ENCODE results near the gene TTC29. TPM values are rescaled to one million over a fixed set of nuclear protein-coding genes. Genes with fewer than 3 reads are reported as not detected.
"Not testable (repeated sequence)": the region's sequence is repeated elsewhere in the genome, so short reads cannot be mapped to it uniquely, and the experiment has no call there.

TTC29 gene
- total RNA-seq, 1 donor from 2014 or later: not detected

DNA sequence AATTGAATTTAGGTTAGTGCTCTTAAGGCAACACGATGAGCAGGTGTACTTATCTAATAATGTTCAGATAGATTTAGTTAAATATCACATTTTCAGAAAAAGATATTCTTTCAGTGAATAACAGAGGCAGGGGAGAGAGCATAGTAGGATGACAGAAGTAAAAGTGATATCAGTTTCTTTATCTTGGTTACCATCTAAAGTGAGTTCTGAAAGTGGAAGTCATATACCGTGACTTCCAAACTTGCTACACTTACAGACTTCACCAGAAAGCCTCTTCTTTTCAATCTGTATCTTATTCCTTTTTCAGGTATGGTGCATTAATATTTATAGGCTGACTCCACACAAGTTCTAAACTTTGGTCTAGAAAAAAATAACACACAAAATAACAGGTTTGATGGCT is 182.1 kb downstream of the TTC29 start:
- no peak for DNase-seq
- Histone ChIP-seq H3K4me3 (no peak overlapping the region), H3K4me1 (no peaks in the 10 kb centered on the region), H3K27me3 (no peaks in the 10 kb centered on the region), H3K36me3 (no peaks in the 10 kb centered on the region), H3K9me3 (no peaks in the 10 kb centered on the region), H3K27ac (no peak overlapping the region)
- TF ChIP-seq, protein P1, sequence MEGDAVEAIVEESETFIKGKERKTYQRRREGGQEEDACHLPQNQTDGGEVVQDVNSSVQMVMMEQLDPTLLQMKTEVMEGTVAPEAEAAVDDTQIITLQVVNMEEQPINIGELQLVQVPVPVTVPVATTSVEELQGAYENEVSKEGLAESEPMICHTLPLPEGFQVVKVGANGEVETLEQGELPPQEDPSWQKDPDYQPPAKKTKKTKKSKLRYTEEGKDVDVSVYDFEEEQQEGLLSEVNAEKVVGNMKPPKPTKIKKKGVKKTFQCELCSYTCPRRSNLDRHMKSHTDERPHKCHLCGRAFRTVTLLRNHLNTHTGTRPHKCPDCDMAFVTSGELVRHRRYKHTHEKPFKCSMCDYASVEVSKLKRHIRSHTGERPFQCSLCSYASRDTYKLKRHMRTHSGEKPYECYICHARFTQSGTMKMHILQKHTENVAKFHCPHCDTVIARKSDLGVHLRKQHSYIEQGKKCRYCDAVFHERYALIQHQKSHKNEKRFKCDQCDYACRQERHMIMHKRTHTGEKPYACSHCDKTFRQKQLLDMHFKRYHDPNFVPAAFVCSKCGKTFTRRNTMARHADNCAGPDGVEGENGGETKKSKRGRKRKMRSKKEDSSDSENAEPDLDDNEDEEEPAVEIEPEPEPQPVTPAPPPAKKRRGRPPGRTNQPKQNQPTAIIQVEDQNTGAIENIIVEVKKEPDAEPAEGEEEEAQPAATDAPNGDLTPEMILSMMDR (IDR thresholded peaks at IDR 0.05): no peak
- intact Hi-C loops (cut with DNase I): no loop called here
- ATAC-seq: no peak

DNA sequence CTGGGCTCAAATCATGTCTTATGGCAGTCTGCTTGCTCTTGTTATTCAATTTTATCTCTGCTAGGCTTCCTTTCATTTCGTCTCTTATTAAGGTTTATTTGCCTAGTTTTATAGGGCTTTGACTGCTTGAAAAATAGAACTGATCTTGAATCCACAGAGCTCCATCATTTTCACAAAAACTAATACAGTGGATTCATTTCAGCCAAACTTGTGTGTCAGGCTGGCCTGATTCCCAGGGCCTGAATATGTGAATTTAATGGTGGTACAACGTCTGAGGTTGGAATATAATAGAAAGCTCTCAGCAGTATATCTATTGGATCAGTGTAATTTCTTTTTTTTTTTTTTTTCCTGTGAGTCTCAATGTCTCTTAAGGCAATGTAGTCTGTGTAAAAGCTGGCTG is 183.6 kb downstream of the TTC29 start:
- Histone ChIP-seq H3K4me1 (no peaks in the 10 kb centered on the region), H3K4me3 (no peak overlapping the region), H3K36me3 (no peaks in the 10 kb centered on the region), H3K27ac (no peak overlapping the region), H3K27me3 (no peaks in the 10 kb centered on the region), H3K9me3 (no peaks in the 10 kb centered on the region)
- ATAC-seq: no peak
- intact Hi-C loops (cut with DNase I): no loop called here
- TF ChIP-seq, protein P1 (IDR thresholded peaks at IDR 0.05): no peak
- no peak for DNase-seq

DNA sequence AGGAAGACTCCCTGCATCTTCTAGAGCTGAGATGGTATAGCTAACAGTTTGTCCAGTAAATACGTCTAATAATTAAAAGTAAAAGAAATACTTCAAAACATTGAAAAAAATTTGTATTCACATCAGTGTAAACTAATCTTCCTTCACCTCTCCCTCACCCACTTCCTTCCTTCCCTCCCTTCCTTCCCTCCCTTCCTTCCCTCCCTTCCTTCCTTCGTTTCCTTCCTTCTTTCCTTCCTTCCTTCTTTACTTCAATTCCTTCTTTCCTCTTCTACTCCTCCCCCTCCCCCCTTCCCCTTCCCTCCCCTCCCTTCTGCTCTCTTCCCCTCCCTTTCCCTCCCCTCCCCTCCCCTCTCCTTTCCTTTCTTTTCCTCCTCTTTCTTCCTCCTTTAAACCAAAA is 203.2 kb downstream of the TTC29 start:
- no peaks in the 10 kb centered on the region for H3K9me3 ChIP-seq
- TF ChIP-seq, protein P1 (IDR thresholded peaks at IDR 0.05): no peak
- no peaks in the 10 kb centered on the region for H3K4me1 ChIP-seq
- H3K27me3 ChIP-seq: no peaks in the 10 kb centered on the region
- H3K36me3 ChIP-seq: no peaks in the 10 kb centered on the region
- intact Hi-C loops (cut with DNase I): no loop called here
- DNase-seq: no peak
- H3K27ac ChIP-seq: no peak overlapping the region
- ATAC-seq: no peak
- no peak overlapping the region for H3K4me3 ChIP-seq

DNA sequence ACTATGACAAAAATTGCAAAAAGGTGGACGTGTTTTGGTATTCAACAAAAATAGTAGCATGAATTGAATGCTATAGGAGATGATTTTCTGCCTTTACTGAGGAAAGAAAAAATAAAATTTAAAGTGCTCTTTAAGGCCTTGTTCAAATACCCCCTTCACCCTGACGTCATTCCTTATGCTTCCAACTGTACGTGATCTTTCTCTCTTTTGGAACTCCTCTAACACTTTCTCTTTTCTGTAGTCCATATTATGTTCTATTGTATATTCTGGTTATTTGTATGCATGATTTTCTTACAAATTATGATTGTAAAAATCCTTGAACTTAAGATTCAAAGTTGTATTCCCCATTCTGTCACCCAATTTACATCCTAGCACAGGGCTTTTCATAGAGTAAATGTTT is 206.5 kb downstream of the TTC29 start:
- no peak for DNase-seq
- H3K9me3 ChIP-seq: no peaks in the 10 kb centered on the region
- intact Hi-C loops (cut with DNase I): no loop called here
- no peaks in the 10 kb centered on the region for H3K27me3 ChIP-seq
- H3K4me1 ChIP-seq: no peaks in the 10 kb centered on the region
- no peak for ATAC-seq
- H3K27ac ChIP-seq: no peak overlapping the region
- TF ChIP-seq, protein P1 (IDR thresholded peaks at IDR 0.05): no peak
- no peak overlapping the region for H3K4me3 ChIP-seq
- H3K36me3 ChIP-seq: no peaks in the 10 kb centered on the region

DNA sequence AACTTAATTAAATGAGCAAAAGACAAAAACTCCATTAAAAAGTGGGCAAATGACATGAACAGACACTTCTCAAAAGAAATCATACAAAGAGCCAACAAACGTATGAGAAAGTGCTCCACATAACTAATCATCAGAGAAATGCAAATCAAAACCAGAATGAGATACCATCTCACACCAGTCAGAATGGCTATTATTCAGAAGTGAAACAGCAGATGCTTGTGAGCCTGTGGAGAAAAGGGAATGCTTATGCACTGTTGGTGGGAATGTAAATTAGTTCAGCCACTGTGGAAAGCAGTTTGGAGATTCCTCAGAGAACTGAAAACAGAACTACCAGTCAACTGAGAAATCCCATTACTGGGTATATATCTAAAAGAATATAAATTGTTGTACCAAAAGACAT is 222.1 kb downstream of the TTC29 start:
- H3K9me3 ChIP-seq; intact Hi-C loops (cut with DNase I); H3K36me3 ChIP-seq; H3K4me3 ChIP-seq; H3K27ac ChIP-seq; H3K27me3 ChIP-seq; DNase-seq; H3K4me1 ChIP-seq; ATAC-seq: not testable (repeated sequence)

DNA sequence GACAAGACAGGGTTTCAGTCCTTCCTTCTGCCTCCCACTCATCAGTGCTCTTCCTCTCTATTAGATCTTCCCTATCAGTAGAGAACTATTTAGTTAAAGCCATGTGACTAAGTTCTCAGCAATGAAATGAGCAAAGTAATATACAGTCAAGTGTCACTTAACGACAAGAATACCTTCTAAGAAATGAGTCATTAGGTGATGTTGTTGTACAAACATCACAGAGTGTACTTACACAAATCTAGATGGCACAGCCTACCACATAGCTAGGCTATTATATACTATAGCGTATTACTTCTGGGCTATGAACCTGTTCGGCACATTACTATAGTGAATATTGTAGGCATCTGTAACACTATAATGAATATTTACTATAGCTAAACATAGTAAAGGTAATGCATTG is 235.7 kb downstream of the TTC29 start:
- H3K4me1 ChIP-seq: no peaks in the 10 kb centered on the region

More for the DNA sequence above, 235.7 kb downstream of the TTC29 start:
- no peak for DNase-seq
- Histone ChIP-seq H3K36me3 (no peaks in the 10 kb centered on the region), H3K27ac (no peak overlapping the region), H3K9me3 (no peaks in the 10 kb centered on the region), H3K4me3 (no peak overlapping the region), H3K27me3 (no peaks in the 10 kb centered on the region)
- ATAC-seq: peak; percentile 81
- intact Hi-C loops (cut with DNase I): no loop called here
- TF ChIP-seq, protein P1 (IDR thresholded peaks at IDR 0.05): no peak
